Activated effector memory CD4-positive, alpha-beta T cell treated with Interleukin-2 at 50 U/mL for 16 hours (primary cell): ENCODE results near the gene SPATA3.
A peak's percentile ranks its signal among the peaks of the same experiment; 100 is the strongest.

Experiments used
- DNase-seq: peaks from one replicate; pipeline ENCODE4 v3.0.0-alpha.2; 2020

SPATA3 gene

DNA sequence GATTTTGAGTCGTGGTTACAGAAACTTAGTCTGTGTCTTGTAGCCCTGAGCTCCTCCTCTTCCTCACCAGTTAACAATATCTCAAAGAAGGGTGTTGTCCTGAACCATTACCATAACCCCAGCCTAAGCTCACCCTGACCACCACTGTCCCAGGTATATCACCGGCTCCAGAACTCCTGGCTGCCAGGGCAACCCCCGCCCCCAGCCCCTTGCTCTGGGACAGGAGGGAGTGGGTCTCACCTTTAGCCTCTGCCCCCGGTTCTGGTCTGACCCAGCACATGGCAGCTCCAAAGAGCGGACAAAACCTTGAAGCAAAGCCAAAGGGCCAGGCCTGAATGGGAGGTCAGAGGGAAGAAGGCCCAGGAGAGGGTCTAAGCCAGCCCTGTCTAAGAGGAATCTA is 55.2 kb downstream of the SPATA3 start:
- no peak for DNase-seq

DNA sequence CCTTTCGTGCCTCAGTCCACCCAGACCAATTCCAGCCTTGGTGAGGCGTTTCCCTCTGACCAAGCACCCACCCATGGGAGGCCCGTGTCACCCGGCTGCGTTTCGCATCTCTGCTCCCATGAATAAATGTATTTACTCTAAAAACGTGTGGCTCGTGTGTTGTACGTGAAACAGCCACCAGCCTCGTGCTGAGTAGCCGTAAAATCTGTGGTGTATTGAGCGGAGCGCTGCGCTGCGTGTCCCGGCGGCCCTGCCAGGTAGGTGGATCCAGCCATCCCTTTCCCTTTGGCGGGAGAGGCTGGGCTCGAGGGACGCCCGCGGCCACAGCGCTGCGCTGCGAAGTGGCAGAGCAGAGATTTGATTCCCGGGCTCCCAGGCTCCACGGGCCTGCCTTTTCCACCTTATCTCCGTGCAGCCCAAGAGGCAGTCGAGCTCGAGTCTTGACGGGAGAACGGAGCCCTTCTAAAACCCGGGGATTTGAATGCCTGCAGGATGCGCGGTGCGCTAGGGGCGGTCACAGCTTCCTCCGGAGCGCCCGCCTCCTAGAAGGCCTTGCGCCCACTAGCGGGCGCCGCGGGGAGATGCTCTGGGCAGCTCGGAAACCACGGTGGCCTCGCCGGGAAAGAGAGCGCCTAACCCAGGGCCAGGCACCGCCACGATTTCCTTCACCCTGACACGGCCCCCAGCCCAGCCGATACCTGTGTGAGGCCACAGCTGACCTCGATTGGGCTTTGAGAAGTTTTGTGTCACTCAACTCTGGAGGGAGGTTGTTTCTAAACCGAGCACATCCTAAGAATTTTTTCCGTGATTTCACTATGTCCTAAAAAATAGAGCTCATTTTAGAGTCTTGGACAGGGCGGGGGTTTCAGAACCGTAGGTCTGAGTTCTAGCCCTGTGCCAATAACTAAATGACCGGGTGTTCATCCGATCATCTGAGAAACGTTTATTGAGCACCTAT is 56.9 kb downstream of the SPATA3 start:
- DNase-seq, result peak; percentile 75

DNA sequence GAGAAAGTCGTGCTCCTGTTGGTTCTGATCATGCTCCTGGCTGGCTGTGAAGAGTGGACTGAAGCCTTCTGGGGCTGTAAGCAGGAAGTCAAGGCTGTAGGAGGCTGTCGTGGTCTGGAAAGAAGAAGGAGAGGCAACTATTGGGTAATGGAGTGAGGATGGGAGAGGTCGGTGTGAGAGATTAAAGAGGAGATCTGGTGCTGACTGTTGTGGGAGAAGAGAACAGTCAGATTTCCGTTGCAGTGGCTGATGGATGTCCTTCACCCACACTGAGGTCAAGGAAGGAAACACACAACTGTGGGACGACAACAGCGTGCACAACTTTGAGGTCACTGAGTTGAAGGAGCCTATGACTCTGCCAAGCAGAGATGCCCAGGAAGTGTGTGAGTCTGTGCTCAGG is 57.9 kb downstream of the SPATA3 start:
- no peak for DNase-seq

DNA sequence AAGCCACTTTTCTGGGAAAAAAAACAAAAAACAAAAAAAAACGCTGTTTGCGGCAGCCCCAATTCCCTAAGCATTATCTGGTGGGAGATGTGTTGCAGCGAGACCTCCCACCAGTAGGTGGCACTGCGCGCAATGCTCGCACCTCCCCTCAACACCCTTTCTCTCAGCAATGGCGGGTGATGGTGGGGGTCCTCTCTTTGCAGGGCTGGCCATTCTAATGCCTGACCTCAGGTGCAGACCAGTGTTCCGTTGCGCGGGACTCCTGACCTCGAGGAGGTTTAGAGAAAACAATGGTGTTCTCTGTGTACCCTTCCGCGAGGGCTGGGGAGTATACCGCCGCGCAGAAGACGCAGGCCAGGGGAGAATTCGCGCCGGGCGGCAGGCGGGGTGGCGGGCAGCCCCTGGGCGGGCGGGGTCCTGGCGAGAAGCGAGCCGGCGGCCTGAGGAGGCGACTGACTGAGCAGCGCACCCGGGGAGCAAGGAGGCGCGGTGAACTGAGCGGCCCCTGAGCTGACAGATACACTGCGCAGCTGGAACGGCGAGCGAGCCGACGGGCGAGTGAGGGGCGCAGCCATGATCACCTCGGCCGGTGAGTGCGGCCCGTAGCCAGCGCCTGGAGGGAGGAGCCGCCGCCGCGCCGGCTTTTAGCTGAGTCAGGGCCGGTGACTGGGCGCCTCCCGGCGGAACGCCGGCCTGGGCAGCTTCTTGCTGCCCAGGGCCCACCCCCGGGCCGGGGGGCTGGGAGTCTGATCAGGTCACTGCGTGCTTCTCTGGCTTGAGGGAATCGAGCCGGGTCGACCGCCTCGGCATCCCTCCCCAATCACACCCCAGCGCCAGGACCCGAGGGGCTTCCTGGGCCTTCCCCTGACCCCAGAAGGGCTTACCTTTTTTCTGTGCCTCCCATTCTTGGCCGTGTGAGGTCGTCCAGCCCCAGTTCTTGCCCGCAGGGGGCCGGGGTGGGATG is 60.8 kb downstream of the SPATA3 start, which contains the start of gene PSMD1:
PSMD1 (plus strand) TSS at position 415 of the 964 bp plus-strand sequence; CDS start at position 574, 159 bp downstream.
- DNase-seq, result peak; percentile 90

DNA sequence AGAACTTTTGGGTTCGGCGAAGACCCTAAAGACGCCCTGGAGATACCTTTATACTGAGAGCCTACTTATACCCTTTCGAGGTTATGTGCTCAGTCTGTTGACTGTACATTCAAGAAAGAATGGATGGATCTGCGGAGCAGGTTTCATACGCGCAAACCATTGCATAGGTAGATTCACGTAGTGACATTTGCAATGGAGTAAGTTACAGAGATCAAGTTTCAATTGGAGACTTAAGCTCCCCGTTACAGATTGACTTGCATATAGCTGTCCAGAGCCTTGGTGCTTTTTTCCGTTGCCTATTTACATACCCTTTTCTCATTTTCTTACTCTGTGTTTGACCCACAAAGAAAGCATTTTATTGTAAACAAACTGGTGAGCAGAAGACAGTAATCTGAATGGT is 61.7 kb downstream of the SPATA3 start:
- no peak for DNase-seq
